H1 (cell line): Measurements from ENCODE around the gene BIRC2. TPM values are rescaled to one million over a fixed set of nuclear protein-coding genes. Genes with fewer than 3 reads are reported as not detected.

Experiments
- CTCF ChIA-PET: fragments of 300-600 bp; sonication (Branson Sonifier 250); formaldehyde crosslinking; loops from one replicate; lab custom pipeline; 2021; ENCODE audit not compliant: partially characterized antibody; lab: Charles Lee
- POLR2A ChIA-PET: fragments of 300-600 bp; sonication (Branson Sonifier 250); formaldehyde crosslinking; loops from one replicate; lab custom pipeline; 2021; ENCODE audit warnings: inconsistent platforms; ENCODE audit not compliant: partially characterized antibody; lab: Charles Lee
- DNase-seq, 2 experiments: peaks; one replicate each; pipeline versions ENCODE4 v3.0.0 to v3.0.0-alpha.2; 2010 to 2022; ENCODE audit warnings: low spot score in 2 of 2, low read depth in 1 of 2, mixed read lengths in 1 of 2
- FAIRE-seq: peaks from 2 replicates; lab custom pipeline; 2011; peaks lifted over from hg19 to GRCh38; lab: Jason Lieb, UNC
- H2AFZ ChIP-seq: 2 replicates; pipeline ENCODE4 v1.8.1; 2012; ENCODE audit warnings: low read length, inconsistent platforms
- H2AK5ac ChIP-seq: 2 replicates; pipeline ENCODE4 v1.6.1; 2013; ENCODE audit warnings: low read depth, low read length
- H2BK120ac ChIP-seq: replicated peaks from 2 replicates; pipeline ENCODE3; 2013; ENCODE audit warnings: low read depth, low read length, inconsistent platforms
- H2BK12ac ChIP-seq: 2 replicates; pipeline ENCODE4 v1.6.1; 2013; ENCODE audit warnings: low read depth, low read length
- H2BK15ac ChIP-seq: 2 replicates; pipeline ENCODE4 v1.6.1; 2013; ENCODE audit warnings: low read length
- H2BK20ac ChIP-seq: 2 replicates; pipeline ENCODE4 v1.6.1; 2013; ENCODE audit warnings: low read length
- H2BK5ac ChIP-seq: 2 replicates; pipeline ENCODE4 v1.6.1; 2013; ENCODE audit warnings: low read depth, low read length
- H3K14ac ChIP-seq: 2 replicates; pipeline ENCODE4 v1.6.1; 2013; ENCODE audit warnings: inconsistent platforms; ENCODE audit not compliant: insufficient read length
- H3K18ac ChIP-seq: 2 replicates; pipeline ENCODE4 v1.6.1; 2013; ENCODE audit warnings: low read length; ENCODE audit errors: extremely low read depth
- H3K23ac ChIP-seq: 2 replicates; pipeline ENCODE4 v1.6.1; 2013; ENCODE audit warnings: inconsistent platforms; ENCODE audit not compliant: insufficient read length
- H3K23me2 ChIP-seq: 2 replicates; pipeline ENCODE4 v1.6.1; 2013; ENCODE audit warnings: low read depth, low read length
- H3K27ac ChIP-seq: 2 replicates; pipeline ENCODE4 v1.6.1; 2011; ENCODE audit warnings: low read depth, low read length, inconsistent platforms
- H3K27me3 ChIP-seq, 4 experiments: replicated peaks in 1 of 4; 1 replicate in 1 of 4; 2 replicates in 3 of 4; pipeline versions ENCODE4 v1.6.1 to v1.8.1; 2011 to 2013; ENCODE audit warnings: low read length in 3 of 4, mild to moderate bottlenecking in 3 of 4, inconsistent platforms in 2 of 4, mixed read lengths in 2 of 4, moderate library complexity in 1 of 4; ENCODE audit not compliant: control insufficient read depth in 3 of 4, insufficient read depth in 3 of 4; ENCODE audit errors: extremely low read depth in 1 of 4
- H3K36me3 ChIP-seq, 4 experiments: 2 replicates each; pipeline versions ENCODE4 v1.6.1 to v1.8.1; 2011 to 2013; ENCODE audit warnings: mild to moderate bottlenecking in 4 of 4, low read length in 3 of 4, moderate library complexity in 2 of 4, control low read depth in 1 of 4, inconsistent platforms in 1 of 4; ENCODE audit not compliant: insufficient read depth in 4 of 4, control insufficient read depth in 2 of 4
- H3K4ac ChIP-seq: replicated peaks from 2 replicates; pipeline ENCODE3; 2013; ENCODE audit warnings: low read length, low read depth, mixed read lengths, inconsistent platforms; ENCODE audit not compliant: insufficient read length
- H3K4me1 ChIP-seq, 4 experiments: replicated peaks in 1 of 4; 1 replicate in 1 of 4; 2 replicates in 3 of 4; pipeline versions ENCODE4 v1.6.1 to v1.8.1; 2011 to 2013; ENCODE audit warnings: low read length in 3 of 4, inconsistent platforms in 2 of 4, mixed read lengths in 1 of 4; ENCODE audit not compliant: insufficient read depth in 4 of 4, control insufficient read depth in 3 of 4
- H3K4me2 ChIP-seq, 2 experiments: 2 replicates each; pipeline versions ENCODE4 v1.6.1 to v1.8.1; 2011 to 2013; ENCODE audit warnings: low read depth in 2 of 2, low read length in 2 of 2, control low read depth in 1 of 2, inconsistent platforms in 1 of 2, mild to moderate bottlenecking in 1 of 2; ENCODE audit not compliant: insufficient read depth in 1 of 2
- H3K4me3 ChIP-seq, 4 experiments: fragments of 200-600, 300-600 bp in 1 of 4; sonication (generic), shearing (Covaris generic), sonication (Bioruptor Twin) in 1 of 4; 2 replicates each; pipeline versions ENCODE4 v1.5.1 to v1.8.1; 2011 to 2016; ENCODE audit warnings: low read length in 4 of 4, low read depth in 3 of 4, control low read depth in 2 of 4, inconsistent platforms in 2 of 4, mild to moderate bottlenecking in 2 of 4, mixed read lengths in 1 of 4, moderate library complexity in 1 of 4; ENCODE audit not compliant: insufficient read depth in 2 of 4; ENCODE audit errors: extremely low read depth in 1 of 4
- H3K56ac ChIP-seq: replicated peaks from 2 replicates; pipeline ENCODE3; 2013; ENCODE audit warnings: low read depth, mild to moderate bottlenecking, mixed read lengths, low read length, inconsistent platforms; ENCODE audit not compliant: insufficient read length
- H3K79me1 ChIP-seq: 2 replicates; pipeline ENCODE4 v1.6.1; 2013; ENCODE audit warnings: low read depth, low read length, control low read depth
- H3K79me2 ChIP-seq, 2 experiments: 2 replicates each; pipeline versions ENCODE4 v1.6.1 to v1.8.1; 2012 to 2013; ENCODE audit warnings: low read length in 2 of 2, mild to moderate bottlenecking in 2 of 2, inconsistent platforms in 1 of 2; ENCODE audit not compliant: insufficient read depth in 2 of 2, control insufficient read depth in 1 of 2
- H3K9ac ChIP-seq, 4 experiments: replicated peaks in 1 of 4; 1 replicate in 1 of 4; 2 replicates in 3 of 4; pipeline versions ENCODE4 v1.6.1 to v1.8.1; 2011 to 2013; ENCODE audit warnings: low read depth in 3 of 4, low read length in 3 of 4, control low read depth in 2 of 4, mild to moderate bottlenecking in 2 of 4, moderate library complexity in 2 of 4, inconsistent platforms in 1 of 4; ENCODE audit errors: extremely low read depth in 1 of 4
- H3K9me3 ChIP-seq, 2 experiments: 2 replicates each; pipeline versions ENCODE4 v1.6.1 to v1.8.1; 2012 to 2013; ENCODE audit warnings: mild to moderate bottlenecking in 2 of 2, moderate library complexity in 2 of 2, control low read depth in 1 of 2, inconsistent platforms in 1 of 2, low read depth in 1 of 2, low read length in 1 of 2, mixed read lengths in 1 of 2; ENCODE audit not compliant: insufficient read depth in 2 of 2
- H4K20me1 ChIP-seq, 2 experiments: replicated peaks in 1 of 2; 2 replicates each; pipeline versions ENCODE3 to v1.8.1; 2011 to 2013; ENCODE audit warnings: inconsistent platforms in 2 of 2, low read length in 2 of 2, mild to moderate bottlenecking in 1 of 2; ENCODE audit not compliant: insufficient read depth in 2 of 2, control insufficient read depth in 1 of 2
- H4K5ac ChIP-seq: 2 replicates; pipeline ENCODE4 v1.6.1; 2013; ENCODE audit warnings: low read length, low read depth, mixed read lengths, inconsistent platforms; ENCODE audit not compliant: insufficient read length
- H4K8ac ChIP-seq: 2 replicates; pipeline ENCODE4 v1.8.0; 2013; ENCODE audit warnings: mild to moderate bottlenecking, moderate library complexity, low read length, inconsistent platforms; ENCODE audit not compliant: insufficient read depth; ENCODE audit errors: extremely low read depth
- H4K91ac ChIP-seq: replicated peaks from 2 replicates; pipeline ENCODE3; 2013; ENCODE audit warnings: low read length, mixed read lengths, inconsistent platforms; ENCODE audit not compliant: insufficient read length
- CBX5 ChIP-seq: fragments of 300-800, 300-1000 bp; sonication (generic); IDR thresholded peaks from 2 replicates; pipeline ENCODE4 v1.7.1; 2016; ENCODE audit warnings: antibody characterized with exemption, low read length, low read depth
- CHD1 ChIP-seq: IDR thresholded peaks from 2 replicates; pipeline ENCODE4 v1.6.1; 2012; ENCODE audit warnings: low read depth, low read length, improper control_type of control experiment
- EP300 ChIP-seq, 2 experiments: IDR thresholded peaks; 1 replicate in 1 of 2; 2 replicates in 1 of 2; pipeline ENCODE4 v1.6.1; 2011 to 2012; ENCODE audit warnings: low read depth in 2 of 2, low read length in 2 of 2, mild to moderate bottlenecking in 2 of 2, borderline replicate concordance in 1 of 2, inconsistent platforms in 1 of 2, moderate library complexity in 1 of 2
- EZH2 ChIP-seq: fragments of 200-600 bp; sonication (generic); IDR thresholded peaks from 2 replicates; pipeline ENCODE4 v1.7.1; 2012; ENCODE audit warnings: low read depth, mild to moderate bottlenecking, moderate library complexity, low read length, inconsistent platforms; ENCODE audit not compliant: severe bottlenecking
- GABPA ChIP-seq: IDR thresholded peaks from 2 replicates; pipeline ENCODE4 v1.6.1; 2011; ENCODE audit warnings: mild to moderate bottlenecking, low read length, moderate library complexity, borderline replicate concordance; ENCODE audit not compliant: insufficient read depth
- RNF2 ChIP-seq: fragments of 200-900, 300-1000 bp; sonication (generic); IDR thresholded peaks from 2 replicates; pipeline ENCODE4 v1.7.1; 2016; ENCODE audit warnings: borderline replicate concordance, low read depth, mild to moderate bottlenecking, antibody characterized with exemption, low read length; ENCODE audit not compliant: poor library complexity, severe bottlenecking; ENCODE audit errors: missing control alignments
- SP4 ChIP-seq: IDR thresholded peaks from 2 replicates; pipeline ENCODE4 v1.6.1; 2012; ENCODE audit warnings: low read length, inconsistent platforms
- WGBS, 2 experiments: shearing (Covaris generic) in 1 of 2; methylation state at CpG; one replicate each; pipeline versions ENCODE4 v1.1.6 to v1.1.7; 2013 to 2015; ENCODE audit warnings: low lambda C conversion rate in 2 of 2, mixed read lengths in 2 of 2, inconsistent platforms in 1 of 2, low coverage in 1 of 2, missing lambda C conversion rate in 1 of 2; ENCODE audit not compliant: insufficient replicate concordance in 2 of 2, insufficient coverage in 1 of 2, insufficient read length in 1 of 2; ENCODE audit errors: extremely low coverage in 1 of 2, missing lambda C conversion rate in 1 of 2; 5-methylcytosine and 5-hydroxymethylcytosine counted together
- polyA plus RNA-seq, 7 experiments: library from polyadenylated mRNA; depleted of rRNA in 3 of 7; stranded (reverse) in 5 of 7; unstranded in 2 of 7; fragments of >200 nt in 5 of 7; fragments of 200-250 nt in 2 of 7; gene quantifications; 1 replicate in 5 of 7; 2 replicates in 1 of 7; 4 replicates in 1 of 7; pipeline versions ENCODE4 v1.2.1 to v1.2.3, GENCODE V29; 2011 to 2013; ENCODE audit warnings: missing spikeins in 2 of 7, mixed read lengths in 2 of 7
- total RNA-seq: library from RNA; stranded (reverse); fragmentation: NEBNext Ultra II Directional; extraction: Animal tissue kit (Norgen Biotek cat#: 25700); gene quantifications from 2 replicates; pipeline ENCODE4 v1.2.1, GENCODE V29; 2021

Gene BIRC2
- total and polyA plus RNA-seq, 2 of the 8 experiments (the other 6 are each of a cell fraction or from before 2014, with no cell fraction given) = 18.4 to 24.7 TPM

- no peak overlapping the region for H3K23ac ChIP-seq
- no peak overlapping the region for H2BK20ac ChIP-seq
- 89% methylated on average over 1 of the region's 1 CpG; no CpG with 5 or more reads in 1 of the 2 experiments for WGBS, 2 experiments
- CTCF ChIA-PET = interaction anchor here (2.1 kb wide), 2 partner anchors 13 to 18 kb away, joined by 7 to 9 read pairs; no protein-coding TSS in a partner anchor
- POLR2A ChIA-PET = no interaction called here
- no peak overlapping the region for H2AK5ac ChIP-seq
- no peaks in the 10 kb centered on the region for H3K23me2 ChIP-seq
- no peak overlapping the region for H4K5ac ChIP-seq
- no peak overlapping the region for H4K8ac ChIP-seq
- no peaks in the 10 kb centered on the region for H3K9me3 ChIP-seq
- H3K36me3 ChIP-seq = no peaks in the 10 kb centered on the region
- H3K27ac ChIP-seq = no peak overlapping the region
- H3K4me1 ChIP-seq = no peaks in the 10 kb centered on the region
- no peak overlapping the region for H2BK12ac ChIP-seq
- H2BK15ac ChIP-seq = no peak overlapping the region
- FAIRE-seq (no peak), DNase-seq (no peak)
- H4K91ac ChIP-seq = no peak overlapping the region
- H2BK120ac ChIP-seq = no peak overlapping the region
- no peaks in the 10 kb centered on the region for H3K27me3 ChIP-seq
- TF ChIP-seq CBX5 (no peak), RNF2 (no peak), CHD1 (no peak), GABPA (no peak), EP300 (IDR thresholded peaks at IDR 0.05; ENCODE audit: borderline replicate concordance in 1 of 2, low read depth in 2 of 2, low read length in 2 of 2) (no peak), EZH2 (no peak), SP4 (no peak)
- H3K14ac ChIP-seq = no peak overlapping the region
- no peak overlapping the region for H2AFZ ChIP-seq
- no peaks in the 10 kb centered on the region for H3K79me2 ChIP-seq
- no peaks in the 10 kb centered on the region for H4K20me1 ChIP-seq
- no peaks in the 10 kb centered on the region for H3K79me1 ChIP-seq
- H3K18ac ChIP-seq = no peak overlapping the region
- H3K4ac ChIP-seq = no peak overlapping the region
- no peak overlapping the region for H2BK5ac ChIP-seq
- H3K9ac ChIP-seq = no peak overlapping the region
- H3K4me2 ChIP-seq = no peak overlapping the region
- H3K4me3 ChIP-seq = no peak overlapping the region
- H3K56ac ChIP-seq = no peak overlapping the region
Observed at GRCh38 chr11:102323542-102324251, 23.3 kb upstream of the BIRC2 start.
